HepG2 (cell line): ENCODE measurements around the gene FAM50A. TPM values are rescaled to one million over a fixed set of nuclear protein-coding genes. Genes with fewer than 3 reads are reported as not detected.

Experiments used
- ATAC-seq: fragments of 200-7000 bp; cut with Tn5 transposase; 3 replicates; pipeline ENCODE4 v1.9.1; 2020; ENCODE audit warnings: mild to moderate bottlenecking, moderate library complexity
- BruUV-seq: library from RNA; stranded (reverse); fragments of 400-500 nt; replicated peaks from 2 replicates; lab custom pipeline; 2021; lab: Mats Ljungman, UMichigan
- CTCF ChIA-PET: fragments of 300-600 bp; formaldehyde crosslinking; extraction: SDS; loops from one replicate; lab custom pipeline; 2021; ENCODE audit warnings: low total read pairs, inconsistent platforms, low intra/inter-chr PET ratio; lab: Yijun Ruan, JAX
- POLR2A ChIA-PET: fragments of 350-600 bp; sonication (Branson Sonifier 250); formaldehyde crosslinking; loops from one replicate; lab custom pipeline; 2020; ENCODE audit warnings: antibody characterized with exemption, inconsistent platforms; lab: Yijun Ruan, JAX
- DNase-seq: peaks from one replicate; pipeline ENCODE4 v3.0.0-alpha.2; 2015; ENCODE audit warnings: low spot score
- FAIRE-seq: peaks from 3 replicates; lab custom pipeline; 2011; peaks lifted over from hg19 to GRCh38; lab: Jason Lieb, UNC
- H2AFZ ChIP-seq: one replicate; pipeline ENCODE4 v1.6.1; 2011; ENCODE audit warnings: low read length, inconsistent platforms
- H3K27ac ChIP-seq: fragments of 300-600 bp; 3 replicates; pipeline ENCODE4 v1.8.0; 2011; ENCODE audit warnings: mixed run types, mild to moderate bottlenecking, mixed read lengths, low read length, inconsistent platforms; ENCODE audit not compliant: insufficient read depth; ENCODE audit errors: extremely low read length
- H3K27me3 ChIP-seq, 2 experiments: fragments of 200-600 bp in 1 of 2; 2 replicates in 1 of 2; 3 replicates in 1 of 2; pipeline versions ENCODE4 v1.6.0 to v1.8.0; 2011; ENCODE audit warnings: low read length in 2 of 2, mild to moderate bottlenecking in 2 of 2, moderate library complexity in 2 of 2, inconsistent platforms in 1 of 2; ENCODE audit not compliant: insufficient read depth in 2 of 2, control insufficient read depth in 1 of 2
- H3K36me3 ChIP-seq, 2 experiments: fragments of 200-600 bp in 1 of 2; replicated peaks in 1 of 2; 2 replicates in 1 of 2; 3 replicates in 1 of 2; pipeline versions ENCODE4 v1.5.1 to v1.8.0; 2011; ENCODE audit warnings: low read length in 2 of 2, inconsistent platforms in 1 of 2; ENCODE audit not compliant: insufficient read depth in 2 of 2, control insufficient read depth in 1 of 2
- H3K4me1 ChIP-seq: 2 replicates; pipeline ENCODE4 v1.5.1; 2012; ENCODE audit warnings: low read length, inconsistent platforms; ENCODE audit not compliant: insufficient read depth
- H3K4me2 ChIP-seq: 2 replicates; pipeline ENCODE4 v1.6.0; 2011; ENCODE audit warnings: low read depth, low read length, inconsistent platforms
- H3K4me3 ChIP-seq, 3 experiments: fragments of 200-600 bp in 1 of 3; sonication (generic), shearing (Covaris generic) in 1 of 3; replicated peaks in 1 of 3; 2 replicates each; pipeline ENCODE4 v1.5.1; 2011 to 2016; ENCODE audit warnings: low read length in 3 of 3, inconsistent platforms in 2 of 3, low read depth in 2 of 3, mild to moderate bottlenecking in 2 of 3, control low read depth in 1 of 3, mixed read lengths in 1 of 3; ENCODE audit not compliant: insufficient read depth in 1 of 3
- H3K79me2 ChIP-seq: one replicate; pipeline ENCODE4 v1.6.1; 2011; ENCODE audit warnings: low read length, inconsistent platforms; ENCODE audit not compliant: insufficient read depth
- H3K9ac ChIP-seq: 2 replicates; pipeline ENCODE4 v1.6.0; 2011; ENCODE audit warnings: mild to moderate bottlenecking, low read depth, low read length, inconsistent platforms; ENCODE audit not compliant: insufficient read depth
- H3K9me3 ChIP-seq: 2 replicates; pipeline ENCODE4 v1.5.1; 2012; ENCODE audit warnings: mild to moderate bottlenecking, low read length
- H4K20me1 ChIP-seq: 2 replicates; pipeline ENCODE4 v1.6.0; 2011; ENCODE audit warnings: inconsistent platforms, mild to moderate bottlenecking, low read length, moderate library complexity; ENCODE audit not compliant: insufficient read depth
- EP300 ChIP-seq, 3 experiments: sonication (generic) in 1 of 3; formaldehyde crosslinking in 1 of 3; IDR thresholded peaks; 2 replicates each; pipeline versions ENCODE4 v1.5.1 to v1.6.1; 2011 to 2020; ENCODE audit warnings: low read depth in 2 of 3, low read length in 2 of 3, borderline replicate concordance in 1 of 3, improper control_type of control experiment in 1 of 3, mild to moderate bottlenecking in 1 of 3, missing genetic modification reagents in 1 of 3, moderate library complexity in 1 of 3
- ZBTB33 ChIP-seq: sonication (generic); formaldehyde crosslinking; IDR thresholded peaks from 2 replicates; pipeline ENCODE4 v1.4.0; 2020; ENCODE audit warnings: missing genetic modification reagents
- WGBS: methylation state at CpG from one replicate; pipeline ENCODE4 v1.1.6; 2017; ENCODE audit warnings: low lambda C conversion rate; 5-methylcytosine and 5-hydroxymethylcytosine counted together
- in situ Hi-C: cut with HindIII; loops from 2 replicates; pipeline ENCODE4 v1.10.0; 2017; ENCODE audit warnings: low pct_unique_long_range_greater_than_20kb; ENCODE audit not compliant: extremely low pct_ligation_motif_present
- intact Hi-C: fragments of 100-400 bp; cut with micrococcal nuclease; formaldehyde crosslinking; loops from one replicate; pipeline ENCODE4 v1.10.0; 2022; ENCODE audit not compliant: unreplicated experiment
- polyA plus RNA-seq, 8 experiments: library from polyadenylated mRNA; depleted of rRNA in 3 of 8; stranded (reverse) in 7 of 8; unstranded in 1 of 8; fragments of >200 nt; fragmentation: Illumina TruSeq in 4 of 8; extraction: Trizol in 4 of 8; gene quantifications; 2 replicates each; pipeline versions ENCODE4 v1.2.1 to v1.2.3, GENCODE V29; 2011 to 2016; ENCODE audit warnings: low read depth in 4 of 8, missing spikeins in 1 of 8, mixed read lengths in 1 of 8; ENCODE audit not compliant: insufficient read depth in 1 of 8
- total RNA-seq, 5 experiments: library from RNA; depleted of rRNA; stranded (reverse); fragments of >200 nt; fragmentation: Illumina TruSeq; extraction: Trizol; gene quantifications; 2 replicates each; pipeline ENCODE4 v1.2.3, GENCODE V29; 2016; ENCODE audit warnings: low read depth in 1 of 5

The FAM50A gene
- total and polyA plus RNA-seq, 2 of the 13 experiments (the other 11 are each of a cell fraction or from before 2014, with no cell fraction given), result 30.7 to 40.7 TPM

DNA sequence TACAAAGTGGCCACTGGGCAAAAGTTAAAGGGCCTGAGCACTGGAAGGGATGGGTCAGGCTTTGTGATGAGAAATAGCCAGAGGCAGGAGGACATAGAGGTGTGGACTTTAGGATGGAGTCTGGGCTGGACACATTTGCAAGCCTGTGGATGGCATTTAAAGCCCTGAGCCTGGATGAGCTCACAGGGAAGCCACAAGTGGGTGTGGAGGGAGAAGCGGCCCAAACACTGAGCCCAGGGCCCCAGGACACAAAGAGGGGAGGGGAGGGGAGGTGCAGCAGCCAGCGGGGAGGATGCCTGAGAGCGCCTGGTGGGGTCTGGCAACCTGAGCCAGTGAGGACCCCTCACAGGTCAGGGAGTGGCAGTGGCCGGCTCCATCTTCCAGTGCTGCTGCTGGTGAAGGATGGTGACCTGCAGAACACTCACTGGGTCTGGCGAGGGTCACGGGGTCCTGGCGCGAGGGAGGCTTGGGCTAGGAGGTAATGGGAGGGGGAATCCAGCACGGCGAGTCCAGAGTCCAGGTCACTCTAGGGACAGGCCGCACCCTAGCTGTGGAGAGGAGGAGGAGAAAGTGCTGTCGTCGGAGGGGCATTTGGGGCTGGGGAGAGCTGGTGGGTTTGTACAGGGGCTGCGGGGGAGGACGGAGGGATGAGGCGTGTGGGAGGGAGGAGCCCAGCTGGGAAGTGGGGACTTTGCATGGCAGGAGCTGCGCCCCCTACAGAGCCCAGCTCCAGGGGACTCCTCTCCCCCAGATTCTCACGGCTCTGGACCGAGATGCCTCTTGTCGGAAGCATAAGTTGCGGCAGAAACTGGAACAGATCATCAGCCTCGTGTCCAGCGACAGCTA is 28.1 kb downstream of the FAM50A start:
- intact Hi-C loops, result no loop called here
- FAIRE-seq (no peak), ATAC-seq (peak; percentile 57), DNase-seq (no peak)
- 73% methylated on average over 15 of the region's 23 CpGs for WGBS
- Histone ChIP-seq H2AFZ (no peak overlapping the region), H3K4me3 (no peak overlapping the region), H3K79me2 (no peaks in the 10 kb centered on the region), H4K20me1 (no peaks in the 10 kb centered on the region), H3K36me3 (peaks cover 2 to 4% of the 10 kb centered on the region in 2 experiments; a peak in 1 of 5 replicates), H3K4me2 (no peak overlapping the region), H3K9ac (no peak overlapping the region), H3K27me3 (no peaks in the 10 kb centered on the region), H3K9me3 (no peaks in the 10 kb centered on the region), H3K27ac (no peak overlapping the region), H3K4me1 (peaks cover 12% of the 10 kb centered on the region; the same call in 1 of the 2 replicates)
- in situ Hi-C loops, result no loop called here
- TF ChIP-seq ZBTB33 (CRISPR knock-in tag), result peak; percentile 68
- no peak for TF ChIP-seq EP300 (IDR thresholded peaks at IDR 0.05; ENCODE audit: low read depth in 2 of 2, low read length in 2 of 2)
- TF ChIP-seq EP300 (CRISPR knock-in tag; IDR thresholded peaks at IDR 0.05; ENCODE audit: borderline replicate concordance), result no peak
- POLR2A ChIA-PET, result no interaction called here
- no TSS peak for BruUV-seq
- CTCF ChIA-PET, result no interaction called here
